Measurements from ENCODE around the gene AIRE.

GRCh38 chr21:44334329-44335030, 48.8 kb downstream of the AIRE start:
- TF ChIP-seq CTCF (IDR thresholded peaks at IDR 0.05): no peak
- no peak for TF ChIP-seq POLR2A (IDR thresholded peaks at IDR 0.05; ENCODE audit: low read depth)
